ENCODE data around the gene OR5H1.

The OR5H1 gene

GRCh38 chr3:98140531-98140930, 10.0 kb downstream of the OR5H1 start (continued):
- TF ChIP-seq ZNF248 (tag by site-specific recombination; IDR thresholded peaks at IDR 0.05) (no peak), ELK4 (IDR thresholded peaks at IDR 0.05; ENCODE audit: borderline replicate concordance, low read depth, low read length) (no peak), ZNF513 (tag by site-specific recombination; IDR thresholded peaks at IDR 0.05) (no peak), ZNF266 (tag by site-specific recombination; IDR thresholded peaks at IDR 0.05; ENCODE audit: low read depth) (no peak), ZNF654 (tag by site-specific recombination; IDR thresholded peaks at IDR 0.05; ENCODE audit: low read depth) (no peak), ZNF26 (tag by site-specific recombination; IDR thresholded peaks at IDR 0.05) (no peak), HIC1 (tag by site-specific recombination; IDR thresholded peaks at IDR 0.05) (no peak)

- ChIA-PET POLR2A (no interaction called here), CTCF (no interaction called here)
- TF ChIP-seq ZNF549 (tag by site-specific recombination; IDR thresholded peaks at IDR 0.05) (no peak), ZNF623 (tag by site-specific recombination; IDR thresholded peaks at IDR 0.05) (no peak), ZNF350 (tag by site-specific recombination; IDR thresholded peaks at IDR 0.05) (no peak), PRDM2 (tag by site-specific recombination; IDR thresholded peaks at IDR 0.05; ENCODE audit: borderline replicate concordance) (no peak), ZNF560 (tag by site-specific recombination; IDR thresholded peaks at IDR 0.05; ENCODE audit: borderline replicate concordance) (no peak)
- Histone ChIP-seq H3K9me3 (ENCODE audit: control insufficient read depth, insufficient read depth, low read depth, low read length) (no peaks in the 10 kb centered on the region), H3K4me3 (ENCODE audit: low read depth, low read length) (no peak within 1 kb of the TSS), H3K27ac (ENCODE audit: extremely low read depth, low read depth, low read length) (no peak within 1 kb of the TSS), H3K36me3 (ENCODE audit: control insufficient read depth in 2 of 2, insufficient read depth in 1 of 2, low read length in 2 of 2) (no peaks in the 10 kb centered on the region), H3K4me1 (ENCODE audit: control insufficient read depth, insufficient read depth, low read length) (no peaks in the 10 kb centered on the region)
Observed at GRCh38 chr3:98147179-98147578, 16.7 kb downstream of the OR5H1 start, which contains the start of gene OR5H14. OR5H14 (plus strand) TSS chr3:98147479; CDS start chr3:98149386, 1,907 bp downstream.
